OCI-LY3 (cell line): ENCODE data around the gene AXIN2.

Experiments
- EZH2phosphoT487 ChIP-seq: fragments of 200-600 bp; shearing (Covaris generic); IDR thresholded peaks from 2 replicates; pipeline ENCODE4 v1.6.1; 2018; ENCODE audit warnings: antibody characterized with exemption, mixed run types, low read depth
- TF ChIP-seq, protein P1 (sequence below): fragments of 200-600, 300-600 bp; sonication (generic); IDR thresholded peaks from 2 replicates; pipeline ENCODE4 v1.5.1; 2014; ENCODE audit warnings: antibody characterized with exemption, low read length, low read depth

DNA sequence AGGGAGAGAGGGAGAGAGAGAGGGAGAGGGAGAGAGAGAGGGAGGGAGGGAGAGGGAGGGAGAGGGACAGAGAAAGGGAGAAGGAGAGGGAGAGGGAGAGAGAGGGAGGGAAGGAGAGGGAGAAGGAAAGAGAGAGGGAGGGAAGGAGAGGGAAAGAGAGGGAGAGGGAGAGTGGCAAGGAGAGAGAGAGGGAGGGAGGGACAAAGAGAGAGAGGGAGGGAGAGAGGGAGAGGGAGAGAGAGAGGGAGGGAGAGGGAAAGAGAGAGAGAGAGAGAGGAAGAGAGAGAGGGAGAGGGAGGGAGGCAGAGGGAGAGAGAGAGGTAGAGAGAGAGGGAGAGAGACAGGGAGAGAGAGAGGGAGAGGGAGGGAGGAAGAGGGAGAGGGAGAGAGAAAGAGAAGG, 73.5 kb downstream of the AXIN2 start:
- TF ChIP-seq, protein P1, sequence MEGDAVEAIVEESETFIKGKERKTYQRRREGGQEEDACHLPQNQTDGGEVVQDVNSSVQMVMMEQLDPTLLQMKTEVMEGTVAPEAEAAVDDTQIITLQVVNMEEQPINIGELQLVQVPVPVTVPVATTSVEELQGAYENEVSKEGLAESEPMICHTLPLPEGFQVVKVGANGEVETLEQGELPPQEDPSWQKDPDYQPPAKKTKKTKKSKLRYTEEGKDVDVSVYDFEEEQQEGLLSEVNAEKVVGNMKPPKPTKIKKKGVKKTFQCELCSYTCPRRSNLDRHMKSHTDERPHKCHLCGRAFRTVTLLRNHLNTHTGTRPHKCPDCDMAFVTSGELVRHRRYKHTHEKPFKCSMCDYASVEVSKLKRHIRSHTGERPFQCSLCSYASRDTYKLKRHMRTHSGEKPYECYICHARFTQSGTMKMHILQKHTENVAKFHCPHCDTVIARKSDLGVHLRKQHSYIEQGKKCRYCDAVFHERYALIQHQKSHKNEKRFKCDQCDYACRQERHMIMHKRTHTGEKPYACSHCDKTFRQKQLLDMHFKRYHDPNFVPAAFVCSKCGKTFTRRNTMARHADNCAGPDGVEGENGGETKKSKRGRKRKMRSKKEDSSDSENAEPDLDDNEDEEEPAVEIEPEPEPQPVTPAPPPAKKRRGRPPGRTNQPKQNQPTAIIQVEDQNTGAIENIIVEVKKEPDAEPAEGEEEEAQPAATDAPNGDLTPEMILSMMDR = no peak
- no peak for TF ChIP-seq EZH2phosphoT487
